GM15510 (cell line): Measurements from ENCODE around the gene DDC.

Experiments
- POLR2A ChIP-seq: IDR thresholded peaks from 3 replicates; pipeline ENCODE4 v1.6.1; 2011; ENCODE audit warnings: borderline replicate concordance; ENCODE audit not compliant: insufficient read length; ENCODE audit errors: extremely low read depth

DDC gene

GRCh38 chr7:50594734-50595485 lies 29.7 kb upstream of the DDC start:
- TF ChIP-seq POLR2A = no peak

DNA sequence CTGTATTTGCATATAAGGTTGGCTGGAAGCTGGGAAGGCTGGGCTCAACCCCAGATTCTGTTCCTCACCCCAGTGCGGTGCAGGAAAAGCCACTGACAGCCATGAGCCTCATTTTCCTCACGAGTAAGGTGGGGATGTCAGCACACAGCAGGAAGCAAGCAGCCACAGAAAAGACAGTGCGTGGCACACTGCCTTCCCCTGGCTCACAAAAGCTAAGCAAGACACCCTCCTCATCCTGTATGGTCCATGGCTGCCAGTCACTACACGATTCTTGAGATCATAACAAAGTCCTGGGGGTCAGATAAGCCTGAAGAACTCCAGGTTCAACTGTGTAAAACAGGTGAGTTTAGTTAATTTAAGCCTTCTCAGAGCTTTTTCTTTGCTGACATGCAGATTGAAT lies 28.9 kb upstream of the DDC start:
- TF ChIP-seq POLR2A = no peak

GRCh38 chr7:50592940-50593339 lies 27.7 kb upstream of the DDC start:
- TF ChIP-seq POLR2A = no peak

DNA sequence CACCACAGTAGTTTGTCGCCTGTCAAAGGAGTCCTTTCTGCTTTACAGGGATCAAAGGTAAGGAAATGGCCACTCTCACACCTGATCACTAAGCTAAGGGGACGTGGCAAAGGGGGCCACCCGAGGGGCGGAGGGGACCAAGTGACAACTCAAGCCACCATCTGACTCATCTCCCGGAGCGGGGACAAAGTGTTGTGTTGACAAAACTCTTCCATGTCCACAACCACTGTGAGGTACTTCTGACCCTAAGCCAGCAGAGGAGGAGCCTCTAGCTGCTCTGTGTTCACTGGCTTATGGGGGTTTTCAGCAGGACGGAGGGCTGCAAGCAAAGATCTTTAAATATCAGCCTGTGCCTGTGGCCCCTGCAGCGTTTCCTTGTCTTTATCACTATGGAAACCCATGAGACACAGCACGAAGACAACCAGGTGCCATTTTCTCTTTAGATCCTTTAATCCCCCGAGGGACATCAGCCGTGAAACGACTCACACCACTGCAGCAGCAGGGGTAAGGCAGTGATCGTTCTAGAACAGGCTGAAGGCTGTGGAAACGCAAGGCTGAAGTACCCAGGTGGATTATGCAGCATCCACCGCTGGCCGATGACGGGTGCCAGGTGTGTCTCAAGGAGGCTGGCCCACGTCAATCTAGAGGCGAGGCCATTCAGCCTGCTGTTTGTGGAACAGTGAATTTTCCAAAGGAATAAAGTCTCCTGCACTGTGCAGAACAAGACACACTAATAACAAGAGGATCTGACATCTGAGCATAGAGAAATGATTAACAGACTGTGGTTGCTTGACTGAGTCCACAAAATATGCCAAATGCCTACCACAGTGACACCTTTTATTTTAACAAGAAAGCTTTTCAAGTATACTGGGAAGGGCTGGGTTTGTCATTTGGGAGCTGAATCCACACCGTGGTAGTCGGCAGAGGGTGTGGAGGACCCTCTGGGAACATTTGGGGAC lies 26.6 kb upstream of the DDC start:
- TF ChIP-seq POLR2A = no peak

- no peak for TF ChIP-seq POLR2A
These were observed 25.9 kb upstream of the DDC start for GRCh38 chr7:50591098-50591479.

DNA sequence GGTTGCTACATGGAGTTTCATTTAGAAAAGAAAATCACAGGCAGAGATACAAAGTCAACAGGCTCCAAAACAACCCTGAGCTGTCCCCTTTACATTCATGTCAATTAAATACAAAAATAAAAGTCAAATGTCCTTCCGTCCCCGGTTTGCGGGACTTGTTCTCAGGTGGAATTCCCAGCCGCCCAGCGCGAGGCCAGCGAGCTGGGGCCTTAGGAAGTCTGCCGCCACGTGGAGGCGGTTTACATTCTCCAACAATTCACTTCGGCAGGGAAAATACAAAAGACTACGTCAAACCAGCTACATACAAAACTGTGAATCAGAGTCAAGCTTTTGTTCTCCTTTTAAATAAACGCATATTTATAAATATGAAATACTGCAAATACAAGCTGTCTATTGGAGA lies 25.3 kb upstream of the DDC start:
- no peak for TF ChIP-seq POLR2A

- TF ChIP-seq POLR2A = no peak
These were observed 24.2 kb upstream of the DDC start for GRCh38 chr7:50589364-50589763.

- no peak for TF ChIP-seq POLR2A
These were observed 23.7 kb upstream of the DDC start for GRCh38 chr7:50588937-50589336.

DNA sequence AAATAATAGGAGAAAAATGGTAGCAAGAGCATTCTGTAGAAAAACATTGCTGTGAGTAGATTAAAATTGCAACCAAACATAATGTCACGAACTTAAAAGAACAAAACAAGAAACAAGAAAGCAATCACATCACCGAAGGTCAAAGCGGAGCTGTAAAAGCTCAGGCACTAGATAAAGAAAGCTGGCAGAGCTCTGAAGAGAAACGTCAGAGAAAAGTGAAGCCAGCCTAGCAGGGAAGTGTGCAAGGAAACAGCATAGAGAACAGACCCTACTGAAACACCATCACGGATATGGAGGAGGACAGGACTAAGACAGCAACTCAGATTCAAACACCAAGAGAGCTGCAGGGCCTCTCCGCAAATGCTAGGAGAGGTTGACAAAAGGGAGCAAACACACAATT lies 22.5 kb upstream of the DDC start:
- TF ChIP-seq POLR2A = no peak

DNA sequence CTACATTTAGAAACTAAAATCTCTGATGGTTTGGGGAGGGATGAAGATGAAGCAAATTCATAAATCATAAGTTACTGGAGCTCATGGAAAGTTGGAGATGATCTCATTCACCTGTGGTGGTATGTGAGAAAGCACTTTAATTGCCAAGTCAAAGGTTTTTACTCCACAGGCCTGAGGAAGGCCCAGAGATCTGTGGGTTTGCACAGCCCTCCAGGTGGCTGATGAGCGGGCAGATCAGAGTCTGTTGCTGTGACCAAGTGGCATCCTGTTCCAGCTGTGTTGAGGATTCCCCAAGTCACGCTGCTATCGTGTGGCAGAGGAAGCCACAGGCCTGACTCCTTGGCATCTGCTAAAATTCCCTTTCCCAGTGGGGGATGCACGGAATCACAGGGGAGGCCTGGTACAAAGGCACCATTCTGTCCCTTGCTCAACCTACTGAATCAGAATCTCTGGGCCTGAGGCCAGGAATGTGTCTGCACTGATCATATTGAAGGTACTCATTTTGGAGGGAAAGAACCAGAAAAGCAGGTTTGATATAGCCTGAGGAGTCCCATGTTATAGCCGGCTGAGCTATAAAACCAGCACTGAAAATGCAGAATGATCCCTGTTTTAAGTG lies 19.7 kb upstream of the DDC start:
- TF ChIP-seq POLR2A = no peak

DNA sequence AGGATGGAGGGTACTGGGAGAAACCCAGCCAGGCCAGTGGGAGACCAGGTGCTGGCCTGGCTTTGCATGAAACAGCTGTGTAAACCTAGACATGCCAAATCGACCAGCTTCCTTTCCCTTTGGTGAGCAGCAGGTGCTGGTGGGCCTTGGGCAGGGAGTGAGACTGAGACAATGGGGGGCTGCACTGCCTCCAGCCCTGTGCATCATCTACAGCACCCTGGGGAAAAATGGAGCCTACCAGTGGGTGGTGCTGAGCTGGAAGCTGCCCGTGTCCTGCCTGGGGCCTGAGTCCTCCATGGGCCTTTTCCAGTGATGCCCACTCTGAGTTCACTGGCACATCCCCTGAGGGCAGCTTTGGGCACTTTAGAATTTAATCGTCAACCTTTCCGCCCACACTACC lies 19.2 kb upstream of the DDC start:
- no peak for TF ChIP-seq POLR2A

GRCh38 chr7:50580057-50580456 lies 14.9 kb upstream of the DDC start:
- no peak for TF ChIP-seq POLR2A

DNA sequence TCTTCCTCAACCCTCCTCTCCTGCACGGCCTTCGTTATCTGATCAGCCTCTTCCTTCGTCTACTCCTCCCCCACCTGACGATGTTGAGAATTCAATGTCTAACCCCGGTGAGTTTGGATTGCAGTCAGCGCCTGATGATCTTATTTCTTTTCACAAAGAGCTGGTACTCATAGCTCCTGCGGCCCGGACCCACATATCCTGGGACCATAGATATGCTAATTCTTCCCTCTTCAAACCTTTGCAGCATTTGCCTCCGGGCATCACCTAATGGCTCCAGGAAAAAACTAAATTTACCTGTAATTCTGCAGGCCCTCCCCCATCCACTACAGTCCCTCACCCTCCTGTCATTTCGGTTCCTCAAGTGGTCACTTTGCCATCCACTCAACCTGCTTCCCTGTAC lies 12.4 kb upstream of the DDC start:
- no peak for TF ChIP-seq POLR2A

GRCh38 chr7:50567715-50568261 lies 2.6 kb upstream of the DDC start:
- TF ChIP-seq POLR2A = no peak

DNA sequence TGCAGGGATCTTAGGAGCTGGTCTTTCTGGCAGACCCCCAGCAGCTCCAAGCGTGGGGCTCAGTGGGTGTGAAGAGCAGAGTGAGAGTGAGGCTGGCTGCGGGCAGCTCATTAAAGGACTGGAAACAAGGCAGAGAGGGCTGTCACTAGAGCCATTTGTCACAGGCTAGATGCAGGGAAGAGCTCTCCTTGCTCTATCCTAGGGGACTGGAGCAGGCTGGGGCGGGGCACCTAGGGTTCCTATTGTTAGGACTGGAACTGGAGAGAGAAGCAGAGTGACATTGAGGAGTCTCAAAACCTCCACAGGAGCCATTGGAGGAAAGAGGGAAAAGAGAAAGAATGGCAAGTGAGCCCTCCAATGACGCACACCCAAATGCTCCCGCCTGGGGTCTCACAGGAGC lies 772 bp upstream of the DDC start:
- TF ChIP-seq POLR2A = no peak

GRCh38 chr7:50565559-50565916 lies 333 bp upstream of the DDC start:
- TF ChIP-seq POLR2A = no peak

GRCh38 chr7:50564171-50564570 lies 1.0 kb downstream of the DDC start:
- TF ChIP-seq POLR2A = no peak
